Stimulated activated CD4-positive, alpha-beta T cell treated with anti-CD3 and anti-CD28 coated beads, Interleukin-12 subunit alpha, Interleukin-12 subunit beta, amount 100 ng/mL, for 48 hours (primary cell): Measurements from ENCODE around the gene ZBTB12.
"Not testable (repeated sequence)": the region's sequence is repeated elsewhere in the genome, so short reads cannot be mapped to it uniquely, and the experiment has no call there.

Experiments used
- DNase-seq, 3 donors: peaks; one replicate each; pipeline ENCODE4 v3.0.0-alpha.2; 2020; ENCODE audit warnings: low read depth in 2 of 3, low spot score in 1 of 3

Gene ZBTB12

DNA sequence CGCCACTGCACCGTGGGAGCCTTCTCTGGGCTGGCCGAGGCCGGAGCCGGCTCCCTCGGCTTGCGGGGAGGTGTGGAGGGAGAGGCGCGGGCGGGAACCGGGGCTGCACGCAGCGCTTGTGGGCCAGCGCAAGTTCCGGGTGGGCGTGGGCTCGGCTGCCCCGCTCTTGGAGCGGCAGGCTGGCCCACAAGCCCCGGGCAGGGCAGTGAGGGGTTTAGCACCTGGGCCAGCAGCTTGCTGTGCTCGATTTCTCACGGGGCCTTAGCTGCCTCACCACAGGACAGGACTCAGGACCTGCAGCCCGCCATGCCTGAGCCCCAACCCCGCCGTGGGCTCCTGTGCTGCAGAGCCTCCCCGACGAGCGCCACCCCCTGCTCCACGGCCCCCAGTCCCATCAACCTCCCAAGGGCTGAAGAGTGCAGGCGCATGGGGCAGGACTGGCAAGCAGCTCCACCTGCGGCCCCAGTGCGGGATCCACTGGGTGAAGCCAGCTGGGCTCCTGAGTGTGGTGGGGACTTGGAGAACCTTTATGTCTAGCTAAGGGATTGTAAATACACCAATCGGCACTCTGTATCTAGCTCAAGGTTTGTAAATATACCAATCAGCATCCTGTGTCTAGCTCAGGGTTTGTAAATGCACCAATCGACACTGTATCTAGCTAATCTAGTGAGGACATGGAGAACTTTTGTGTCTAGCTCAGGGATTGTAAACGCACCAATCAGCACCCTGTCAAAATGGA is 49.7 kb downstream of the ZBTB12 start:
- not testable (repeated sequence) for DNase-seq

DNA sequence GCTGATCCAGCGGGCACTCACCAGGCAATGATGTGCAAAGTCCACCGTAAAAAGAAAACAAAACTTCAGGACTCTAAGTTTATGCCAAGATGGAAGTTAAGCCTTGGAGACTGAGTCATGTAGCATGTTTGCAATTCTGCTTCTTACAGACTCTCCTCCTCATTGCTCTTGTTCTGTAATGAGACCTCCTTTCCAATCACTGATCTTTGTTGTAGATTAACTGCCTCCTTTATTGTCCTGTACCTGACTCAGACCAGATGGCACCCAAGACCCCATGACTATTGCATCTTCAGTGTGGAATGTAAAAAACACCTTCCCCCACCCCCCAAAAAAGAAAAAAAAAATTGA is 50.4 kb downstream of the ZBTB12 start:
- DNase-seq, result no peak

DNA sequence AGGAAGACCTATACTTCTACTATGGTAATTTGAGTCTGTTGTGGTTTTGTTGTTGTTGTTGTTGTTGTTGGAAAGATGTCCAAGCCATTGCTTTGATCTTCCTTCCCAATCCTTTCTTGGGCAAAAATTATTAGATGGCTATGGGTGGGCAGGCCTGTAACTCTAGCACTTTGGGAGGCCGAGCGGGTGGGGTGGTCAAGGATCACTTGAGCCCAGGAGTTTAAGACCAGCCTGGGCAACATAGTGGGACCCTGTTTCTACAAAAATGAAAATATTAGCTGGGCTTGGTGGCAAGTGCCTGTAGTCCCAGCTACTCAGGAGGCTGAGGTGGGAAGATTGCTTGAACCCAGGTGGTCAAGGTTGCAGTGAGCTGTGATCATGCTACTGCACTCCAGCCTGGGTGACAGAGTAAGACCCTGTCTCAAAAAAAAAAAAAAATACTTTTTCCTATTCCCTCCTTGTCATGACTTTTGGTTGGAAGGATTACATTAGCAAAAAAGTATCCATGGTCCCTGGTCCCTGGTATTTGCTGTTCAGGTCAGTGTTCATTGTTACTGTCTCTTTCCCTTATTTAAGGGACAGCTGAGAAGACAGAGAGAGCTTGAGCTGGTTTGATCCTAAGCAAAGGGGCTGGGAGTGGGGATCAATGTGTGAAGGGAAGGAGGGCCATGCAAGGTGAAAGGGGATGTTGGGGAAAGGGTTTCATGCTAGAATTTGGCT is 51.0 kb downstream of the ZBTB12 start:
- no peak for DNase-seq
